Measurements from ENCODE around the gene DCAF7. TPM values are rescaled to one million over a fixed set of nuclear protein-coding genes. Genes with fewer than 3 reads are reported as not detected.

Gene DCAF7, protein sequence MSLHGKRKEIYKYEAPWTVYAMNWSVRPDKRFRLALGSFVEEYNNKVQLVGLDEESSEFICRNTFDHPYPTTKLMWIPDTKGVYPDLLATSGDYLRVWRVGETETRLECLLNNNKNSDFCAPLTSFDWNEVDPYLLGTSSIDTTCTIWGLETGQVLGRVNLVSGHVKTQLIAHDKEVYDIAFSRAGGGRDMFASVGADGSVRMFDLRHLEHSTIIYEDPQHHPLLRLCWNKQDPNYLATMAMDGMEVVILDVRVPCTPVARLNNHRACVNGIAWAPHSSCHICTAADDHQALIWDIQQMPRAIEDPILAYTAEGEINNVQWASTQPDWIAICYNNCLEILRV
- total RNA-seq (2014; rRNA removed; shearing (Covaris generic)) = 29.9 and 36.7 TPM in 2 replicates

DNA sequence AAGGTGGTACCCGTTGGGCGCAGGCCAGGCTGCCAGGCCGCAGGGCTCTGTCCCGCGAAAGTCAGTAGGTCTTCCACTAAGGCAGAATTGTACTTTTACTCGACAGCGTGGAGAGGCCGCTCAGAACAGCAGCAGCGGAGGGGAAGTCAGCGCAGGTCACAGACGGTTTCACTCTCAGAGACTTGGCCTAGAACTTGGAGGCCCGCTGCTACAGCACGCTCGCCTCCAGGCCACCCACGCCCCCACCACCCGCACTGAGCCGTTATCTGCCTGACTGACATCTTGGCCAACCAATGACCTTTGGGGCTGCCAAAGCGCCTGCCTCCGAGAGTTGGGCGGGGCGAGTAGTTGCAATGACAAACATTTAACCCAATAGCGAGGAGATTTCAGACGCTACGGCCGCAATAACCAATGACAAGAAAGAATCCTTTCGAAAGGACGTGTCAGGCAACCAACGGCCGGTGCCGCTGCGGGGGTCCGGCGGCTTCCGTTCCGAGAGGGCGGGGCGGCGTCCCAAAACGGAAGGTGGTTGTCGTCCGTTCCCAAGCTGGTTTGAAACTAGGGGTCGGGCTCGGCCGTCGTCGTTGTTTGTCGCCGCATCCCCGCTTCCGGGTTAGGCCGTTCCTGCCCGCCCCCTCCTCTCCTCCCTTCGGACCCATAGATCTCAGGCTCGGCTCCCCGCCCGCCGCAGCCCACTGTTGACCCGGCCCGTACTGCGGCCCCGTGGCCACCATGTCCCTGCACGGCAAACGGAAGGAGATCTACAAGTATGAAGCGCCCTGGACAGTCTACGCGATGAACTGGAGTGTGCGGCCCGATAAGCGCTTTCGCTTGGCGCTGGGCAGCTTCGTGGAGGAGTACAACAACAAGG lies at the start of gene DCAF7:
DCAF7 (plus strand) TSS at position 532 of the 871 bp plus-strand sequence; CDS start at position 733, 201 bp downstream.
- peak; percentile 100 for DNase-seq (ENCODE audit: low read depth)

DNA sequence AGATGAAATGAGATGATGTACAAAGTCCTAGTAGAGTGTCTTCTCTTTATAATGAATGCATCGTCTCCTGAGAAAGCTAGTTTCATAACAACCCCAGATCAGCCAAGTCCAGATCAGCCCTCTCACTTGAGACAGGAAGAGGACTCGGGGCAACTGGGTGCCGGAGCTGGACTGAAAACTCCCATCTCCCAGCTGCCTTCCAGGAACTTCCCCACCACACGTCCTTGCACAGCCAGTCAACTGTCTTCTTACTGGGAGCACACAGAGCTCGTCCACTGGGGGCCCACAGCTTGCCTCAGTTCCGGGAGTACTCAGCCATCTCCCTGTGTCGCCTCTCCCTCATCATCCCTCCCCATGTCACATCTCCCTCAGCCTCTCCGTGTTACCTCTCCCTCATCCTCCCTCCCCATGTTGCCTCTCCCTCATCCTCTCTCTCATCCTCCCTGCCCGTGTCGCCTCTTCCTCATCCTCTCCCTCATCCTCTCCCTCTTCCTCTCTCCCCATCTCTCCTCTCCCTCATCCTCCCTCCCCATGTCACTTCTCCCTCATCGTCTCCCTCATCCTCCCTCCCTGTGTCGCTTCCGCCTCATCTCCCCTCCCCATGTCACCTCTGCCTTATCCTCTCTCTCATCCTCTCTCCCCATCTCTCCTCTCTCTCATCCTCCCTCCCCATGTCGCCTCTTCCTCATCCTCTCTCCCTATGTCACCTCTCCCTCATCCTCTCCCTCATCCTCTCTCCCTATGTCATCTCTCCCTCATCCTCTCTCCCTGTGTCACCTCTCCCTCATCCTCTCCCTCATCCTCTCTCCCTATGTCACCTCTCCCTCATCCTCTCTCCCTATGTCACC lies 49.5 kb upstream of the DCAF7 start:
- no peak for DNase-seq (ENCODE audit: low read depth)

DNA sequence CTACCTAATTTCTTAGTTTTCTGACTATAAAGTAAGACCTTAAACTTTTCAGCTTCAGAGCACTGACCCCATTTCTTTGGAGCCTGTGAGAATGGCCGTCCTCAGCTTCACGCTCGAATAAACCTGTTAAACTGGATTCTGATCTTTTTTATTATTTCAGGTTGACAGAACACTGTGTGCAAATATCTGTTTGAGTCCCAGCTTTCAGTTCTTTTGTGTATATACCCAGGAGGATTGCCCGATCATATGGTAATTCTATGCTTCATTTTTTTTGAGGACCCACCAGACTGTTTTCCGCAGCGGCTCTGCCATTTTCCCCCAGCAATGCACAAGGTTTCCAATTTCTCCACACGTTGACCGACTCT lies 47.0 kb upstream of the DCAF7 start:
- no peak for DNase-seq (ENCODE audit: low read depth)

DNA sequence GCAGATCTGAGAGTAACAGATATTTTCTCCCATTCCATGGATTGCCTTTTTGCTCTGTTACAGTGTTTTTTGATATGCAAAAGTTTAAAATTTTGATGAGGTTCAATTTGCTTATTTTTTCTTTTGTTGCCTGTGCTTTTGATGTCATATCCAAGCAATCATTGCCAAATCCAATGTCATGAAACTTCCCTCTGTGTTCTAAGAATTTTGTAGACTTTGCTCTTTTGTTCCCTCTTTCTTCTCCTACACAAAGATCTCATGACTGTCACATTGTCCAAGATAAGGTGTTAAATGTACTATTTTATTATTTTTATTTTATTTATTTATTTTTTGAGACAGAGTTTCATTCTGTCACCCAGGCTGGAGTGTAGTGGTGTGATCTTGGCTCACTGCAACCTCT lies 46.0 kb upstream of the DCAF7 start:
- no peak for DNase-seq (ENCODE audit: low read depth)

DNA sequence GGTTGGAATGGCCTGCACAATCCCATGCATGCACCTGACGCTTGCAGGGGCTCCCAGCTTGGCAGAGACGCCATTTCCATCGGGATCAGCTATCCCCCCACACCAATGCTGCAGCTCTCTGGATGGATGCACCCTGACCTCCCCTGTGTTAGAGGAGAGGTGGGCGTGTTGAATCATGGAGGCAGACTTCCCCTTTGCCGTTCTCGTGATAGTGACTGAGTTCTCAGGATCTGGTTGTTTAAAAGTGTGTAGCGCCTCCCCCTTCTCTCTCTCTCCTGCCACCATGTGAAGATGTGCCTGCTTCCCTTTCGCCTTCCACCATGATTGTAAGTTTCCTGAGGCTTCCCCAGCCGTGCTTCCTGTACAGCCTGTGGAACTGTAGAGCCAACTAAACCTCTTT lies 44.9 kb upstream of the DCAF7 start:
- DNase-seq (ENCODE audit: low read depth) = no peak

DNA sequence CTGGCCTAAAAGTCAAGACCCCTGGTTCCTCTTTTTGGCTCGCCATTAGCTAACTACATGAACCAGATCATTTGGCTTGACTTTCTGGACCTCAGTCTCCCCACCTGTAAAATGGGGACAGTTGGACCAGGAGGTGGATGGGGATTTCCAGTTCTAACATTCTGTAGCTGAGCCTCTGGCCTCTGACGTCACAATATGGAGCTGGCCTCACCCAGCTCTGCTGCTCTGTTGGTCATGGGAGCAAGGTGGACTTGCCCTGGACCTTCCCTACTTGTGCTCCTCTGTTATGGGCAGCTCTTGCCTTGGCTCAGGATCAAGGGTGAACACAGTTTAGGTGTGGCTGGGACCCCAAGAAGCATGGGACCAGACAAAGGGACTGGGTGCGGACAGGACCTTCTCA lies 43.6 kb upstream of the DCAF7 start:
- no peak for DNase-seq (ENCODE audit: low read depth)

DNA sequence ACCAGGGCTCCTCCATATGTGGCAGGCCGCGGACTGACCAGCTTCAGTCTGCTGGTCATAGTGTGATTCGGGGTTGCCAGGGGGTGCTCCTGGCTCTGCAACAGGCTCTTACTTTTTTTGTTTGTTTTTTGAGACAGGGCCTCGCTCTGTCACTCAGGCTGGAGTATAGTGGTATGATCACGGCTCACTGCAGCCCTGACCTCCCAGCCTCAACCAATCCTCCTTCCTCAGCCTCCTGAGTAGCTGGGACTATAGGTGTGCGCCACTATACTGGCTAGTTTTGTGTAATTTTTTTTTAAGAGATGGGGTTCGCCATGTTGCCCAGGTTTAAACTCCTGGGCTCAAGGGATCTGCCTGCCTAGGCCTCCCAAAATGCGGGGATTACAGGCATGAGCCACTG lies 38.9 kb upstream of the DCAF7 start:
- DNase-seq (ENCODE audit: low read depth) = no peak

DNA sequence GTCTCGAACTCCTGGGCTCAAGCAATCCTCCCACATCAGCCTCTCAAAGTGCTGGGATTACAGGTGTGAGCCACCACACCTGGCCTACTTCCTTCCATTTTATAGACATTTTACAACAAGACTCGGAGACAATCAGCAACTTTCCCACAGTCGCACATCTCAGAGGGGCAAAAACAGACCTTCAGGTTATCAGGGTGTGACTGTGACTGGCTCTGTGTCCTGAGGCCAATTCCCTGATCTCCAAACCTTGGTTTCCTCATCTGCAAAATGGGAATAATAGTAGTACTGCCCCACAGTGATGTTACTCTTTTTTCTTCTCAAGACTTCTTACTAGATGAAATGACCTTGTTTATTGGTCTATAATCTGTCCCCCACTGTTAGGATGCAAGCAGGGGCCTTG lies 37.9 kb upstream of the DCAF7 start:
- no peak for DNase-seq (ENCODE audit: low read depth)

DNA sequence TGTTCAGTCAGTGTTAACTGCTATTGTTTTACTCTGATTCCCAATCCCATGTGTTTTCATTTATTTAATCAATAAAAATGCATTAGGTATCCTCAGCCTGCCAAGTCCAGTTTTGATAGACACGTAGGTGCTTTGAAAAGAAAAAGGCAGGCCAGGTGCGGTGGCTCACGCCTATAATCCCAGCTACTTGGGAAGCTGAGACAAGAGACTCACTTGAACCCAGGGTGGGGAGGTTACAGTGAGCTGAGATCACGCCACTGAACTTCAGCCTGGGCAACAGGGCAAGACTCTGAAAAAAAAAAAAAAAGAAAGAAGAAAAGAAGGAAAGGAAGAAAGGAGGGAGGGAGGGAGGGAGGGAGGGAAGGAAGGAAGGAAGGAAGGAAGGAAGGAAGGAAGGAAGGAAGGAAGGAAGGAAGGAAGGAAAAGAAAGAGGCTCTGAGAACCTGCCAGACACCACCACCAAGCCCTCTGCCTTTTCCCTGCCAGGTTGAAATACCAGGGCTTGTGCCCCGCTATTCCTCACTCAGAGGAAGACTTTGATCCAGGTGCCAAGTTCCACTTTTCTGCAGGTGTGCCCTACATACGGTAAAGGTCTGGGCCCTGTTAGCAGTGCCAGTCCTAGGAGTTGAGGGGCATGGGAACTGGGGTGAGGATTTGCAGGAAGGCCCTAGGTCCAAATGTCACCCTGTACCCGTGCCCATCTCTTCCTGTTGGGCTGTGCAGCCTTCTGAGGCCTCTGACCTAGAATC lies 37.2 kb upstream of the DCAF7 start:
- no peak for DNase-seq (ENCODE audit: low read depth)

DNA sequence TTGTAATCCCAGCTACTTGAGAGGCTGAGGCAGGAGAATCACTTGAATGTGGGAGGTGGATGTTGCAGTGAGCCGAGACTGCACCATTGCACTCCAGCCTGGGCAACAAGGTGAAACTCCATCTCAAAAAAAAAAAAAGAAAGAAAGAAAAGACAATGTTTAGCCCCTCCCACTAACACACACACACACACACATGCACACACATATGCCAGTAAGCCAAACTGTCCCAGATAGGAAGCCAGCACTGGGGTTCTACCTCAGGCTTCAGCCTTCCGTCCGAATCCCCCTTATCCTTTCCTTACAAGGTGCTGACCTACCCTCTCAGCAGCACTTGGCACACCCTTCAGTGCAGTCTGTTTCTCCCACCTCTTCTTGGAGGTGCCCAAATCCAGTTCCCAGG lies 35.8 kb upstream of the DCAF7 start:
- no peak for DNase-seq (ENCODE audit: low read depth)

DNA sequence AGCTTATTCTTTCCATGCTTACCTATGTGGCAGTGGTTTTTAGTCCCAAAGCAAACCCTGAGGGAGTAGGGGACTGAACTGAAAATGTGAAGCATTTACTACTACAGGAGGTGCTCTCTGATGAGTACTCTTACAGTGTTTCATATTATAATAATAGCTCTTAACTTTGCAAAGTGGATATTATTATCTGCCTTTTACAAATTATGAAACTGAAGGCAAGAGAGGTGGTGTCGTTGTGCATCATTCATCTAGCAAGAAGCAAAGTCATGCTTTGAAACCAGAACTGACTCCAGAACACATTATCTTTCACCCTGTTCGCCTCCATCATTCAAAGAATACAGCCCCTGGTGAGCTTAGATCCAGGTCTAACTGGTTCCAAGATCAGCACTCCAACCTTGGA lies 35.3 kb upstream of the DCAF7 start:
- DNase-seq (ENCODE audit: low read depth) = no peak

DNA sequence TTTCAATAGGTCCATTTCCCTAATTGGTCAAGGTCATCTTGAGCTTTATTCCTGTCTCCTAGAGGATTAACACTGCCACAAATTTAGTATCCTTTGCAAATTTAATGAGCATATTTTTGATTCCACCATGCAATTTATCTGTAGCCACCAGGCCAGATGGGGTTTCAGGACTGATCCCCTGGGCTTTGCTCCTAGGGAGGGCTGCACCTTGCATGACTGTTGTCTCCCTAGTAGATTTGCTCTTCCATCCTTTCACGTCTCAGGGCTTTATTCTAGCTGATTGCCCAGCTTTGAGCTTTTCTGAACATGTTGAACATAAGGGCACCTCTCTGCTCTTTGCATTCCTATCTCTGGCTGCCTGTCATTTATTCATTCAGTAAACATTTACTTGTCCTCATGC lies 34.9 kb upstream of the DCAF7 start:
- no peak for DNase-seq (ENCODE audit: low read depth)

DNA sequence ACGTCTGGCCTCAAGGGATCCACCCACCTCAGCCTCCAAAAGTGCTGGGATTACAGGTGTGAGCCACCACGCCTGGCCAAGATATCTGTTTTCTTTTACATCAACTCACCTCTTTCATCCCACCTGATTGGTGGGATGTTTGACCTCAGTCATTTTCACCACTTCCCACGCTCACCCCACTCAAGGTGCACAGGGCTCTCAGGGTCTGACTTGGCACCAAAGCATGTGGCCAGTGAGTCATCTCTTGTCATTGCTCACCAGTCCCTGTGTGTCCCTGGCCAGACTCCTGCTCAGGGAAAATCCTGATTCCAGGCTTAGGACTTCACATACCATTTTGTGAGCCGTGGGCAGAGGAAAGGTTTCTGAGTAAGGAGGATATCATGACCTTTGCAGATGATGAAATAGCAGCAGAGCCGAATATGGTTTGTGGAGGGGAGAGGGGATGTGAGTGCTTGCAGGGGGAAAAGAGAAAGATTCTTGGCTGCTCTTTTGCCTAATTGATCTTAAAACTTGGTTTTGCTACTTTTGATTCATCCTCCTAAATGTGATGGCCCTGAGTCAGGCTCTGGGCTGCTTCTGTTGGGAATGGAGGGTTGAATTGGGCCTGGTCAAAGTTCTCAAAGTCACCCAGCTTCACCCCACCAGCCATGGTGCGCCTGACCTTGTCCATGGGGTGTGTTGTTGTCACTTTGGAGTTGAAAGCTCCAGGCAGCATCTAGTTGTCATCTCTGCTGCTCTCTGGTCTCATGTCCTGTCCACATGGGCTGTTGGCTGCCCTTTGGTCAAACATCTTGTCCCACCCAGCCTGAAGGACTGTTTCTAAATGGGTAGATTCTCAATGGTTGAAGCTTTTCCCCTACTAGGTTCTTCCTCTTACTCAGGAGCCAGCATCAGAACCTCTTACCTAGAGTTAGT lies 33.1 kb upstream of the DCAF7 start:
- peak; percentile 89 for DNase-seq (ENCODE audit: low read depth)

DNA sequence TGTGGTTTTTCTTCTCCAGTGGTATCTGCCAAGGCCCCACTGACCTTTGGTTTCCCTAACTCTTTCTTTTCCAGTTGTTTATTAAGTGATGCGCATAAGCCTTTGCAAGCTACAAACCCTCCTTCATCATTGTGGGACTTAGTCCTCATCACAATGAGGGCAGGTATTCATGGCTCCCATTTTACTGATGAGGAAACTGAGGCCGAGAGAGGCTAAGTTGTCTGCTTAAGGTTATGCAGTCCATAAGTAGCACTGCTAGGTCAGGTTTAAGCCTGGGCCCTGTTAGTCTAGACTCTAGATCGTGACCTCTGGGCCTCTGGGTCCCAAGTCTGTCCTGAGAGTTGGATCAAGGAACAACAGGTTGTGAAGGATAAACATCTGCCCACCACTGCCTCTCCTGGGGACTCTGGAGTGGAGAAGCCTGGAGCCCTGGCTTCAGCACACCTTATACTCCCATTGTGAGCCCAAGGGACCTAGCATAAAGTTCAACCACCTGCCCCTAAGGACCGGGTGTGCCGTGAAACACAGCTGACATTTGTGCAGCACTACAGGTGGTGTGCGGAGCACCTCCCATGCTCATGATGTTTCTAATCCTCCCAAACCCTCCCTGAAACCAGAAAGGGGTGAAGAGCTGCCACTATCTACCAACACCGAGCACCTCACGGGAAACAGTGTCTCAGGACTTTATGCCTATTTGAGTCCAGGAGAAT lies 32.3 kb upstream of the DCAF7 start:
- DNase-seq (ENCODE audit: low read depth) = no peak

DNA sequence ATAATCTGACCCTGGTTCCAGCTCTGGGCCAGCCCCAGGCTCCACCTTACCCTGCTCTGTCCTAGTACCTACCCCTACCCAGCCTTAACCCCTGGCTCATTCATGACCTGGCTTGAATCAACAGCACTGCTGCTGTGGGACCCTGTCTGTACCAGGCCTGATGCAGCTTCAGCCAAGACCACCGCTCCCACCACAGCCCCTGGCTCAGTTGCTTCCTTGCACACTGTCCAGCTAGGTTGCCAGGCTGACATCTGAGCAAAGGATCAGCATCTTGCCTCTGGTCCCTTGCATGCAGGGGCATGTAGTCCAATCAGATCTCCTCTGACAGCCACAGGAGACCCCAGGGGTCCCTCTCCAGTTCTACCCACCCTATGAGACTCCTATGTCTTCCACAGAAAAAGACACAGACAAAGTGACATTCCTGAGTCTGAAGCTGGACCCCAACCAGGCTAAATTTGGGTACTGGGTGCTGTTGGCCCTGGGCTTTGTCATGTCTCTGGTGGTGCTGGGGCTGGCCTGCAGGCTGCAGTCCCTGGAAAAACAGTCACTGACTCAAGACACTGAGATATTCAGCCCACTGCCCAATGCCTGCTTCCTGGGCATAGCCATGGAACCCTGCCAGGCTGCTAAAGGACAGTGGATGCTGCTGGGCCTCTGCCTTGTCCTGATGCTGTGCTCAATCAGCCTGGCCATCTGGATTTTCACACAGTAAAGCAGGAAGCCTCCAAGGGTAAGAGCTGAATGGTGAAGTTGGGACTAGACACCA lies 31.0 kb upstream of the DCAF7 start:
- no peak for DNase-seq (ENCODE audit: low read depth)

DNA sequence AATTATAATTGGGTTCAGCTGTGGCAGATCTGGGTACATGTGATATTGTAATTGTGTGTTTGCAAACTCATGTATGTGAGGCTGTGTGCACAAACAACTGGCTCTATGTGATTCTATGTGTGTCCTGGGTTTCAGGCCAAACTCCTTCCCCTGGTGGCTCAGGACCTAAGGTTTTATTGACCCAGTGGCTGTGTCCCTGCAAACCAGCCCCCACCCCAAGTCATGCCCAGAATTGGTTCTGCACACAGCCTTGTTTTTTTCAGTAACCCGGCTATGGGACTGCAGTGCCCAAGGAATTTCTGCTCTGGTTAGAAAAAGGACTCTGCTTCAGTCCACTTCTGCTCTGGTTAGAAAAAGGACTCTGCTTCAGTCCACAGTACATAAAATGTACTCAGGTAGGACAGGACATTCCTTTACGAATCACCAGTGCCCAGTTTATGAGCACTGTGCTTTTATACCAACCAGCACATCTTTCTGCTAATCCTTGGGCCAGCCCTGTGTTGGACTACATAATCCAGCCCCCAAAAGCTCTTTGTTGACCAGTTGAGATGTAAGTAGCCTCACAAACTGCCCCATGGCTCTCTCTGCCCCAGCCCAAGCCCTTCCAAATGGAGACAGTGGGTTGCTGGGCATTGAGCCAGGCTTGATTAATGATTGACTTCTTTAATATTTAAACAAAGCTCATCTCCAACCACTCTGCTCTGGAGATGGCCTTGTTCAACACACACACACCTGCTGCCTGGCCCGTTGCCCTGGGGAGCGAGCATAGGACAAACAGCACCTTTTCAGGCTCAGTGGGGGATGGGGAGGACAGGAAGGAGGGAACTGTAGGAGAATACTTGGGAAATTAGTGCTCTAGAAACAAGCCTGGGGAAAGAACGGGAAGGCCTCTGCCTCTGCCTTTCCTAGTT lies 30.1 kb upstream of the DCAF7 start:
- no peak for DNase-seq (ENCODE audit: low read depth)

DNA sequence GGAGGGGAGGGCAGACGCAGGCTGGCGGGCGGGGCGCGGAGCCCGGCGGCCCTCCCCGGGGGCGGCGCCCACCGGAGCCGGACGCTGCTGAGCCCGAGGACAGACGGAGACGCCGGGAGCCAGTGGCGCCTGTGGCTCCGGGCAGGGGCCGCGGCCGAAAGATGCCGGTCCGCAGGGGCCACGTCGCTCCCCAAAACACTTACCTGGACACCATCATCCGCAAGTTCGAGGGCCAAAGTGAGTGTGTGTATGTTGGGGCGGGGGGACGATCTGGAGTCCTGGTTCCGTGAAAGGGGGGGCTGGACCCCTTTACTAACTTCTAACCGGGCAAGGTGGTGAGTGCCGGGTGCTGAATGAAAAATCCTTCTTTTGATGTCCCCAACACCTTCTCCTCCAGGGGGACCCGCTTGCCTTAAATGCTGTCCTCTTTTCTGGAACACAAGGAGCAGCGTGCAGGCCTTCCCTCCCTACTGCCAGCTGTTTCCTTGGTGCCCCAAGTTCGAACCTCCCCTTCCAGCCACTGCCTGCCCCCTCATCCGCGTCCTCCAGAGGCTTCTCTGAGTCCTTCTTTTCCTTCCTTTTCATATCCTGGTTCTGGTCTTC lies 26.9 kb upstream of the DCAF7 start, which contains the start of gene KCNH6:
KCNH6 (plus strand) TSS at position 106 of the 603 bp plus-strand sequence; CDS start at position 162, 56 bp downstream.
- no peak for DNase-seq (ENCODE audit: low read depth)

Measured in Daoy (cell line).